MG63 (cell line): ENCODE data around the gene MAMSTR. TPM values are rescaled to one million over a fixed set of nuclear protein-coding genes. Genes with fewer than 3 reads are reported as not detected.
"Not testable (repeated sequence)": the region's sequence is repeated elsewhere in the genome, so short reads cannot be mapped to it uniquely, and the experiment has no call there.

Source experiments
- DNase-seq: peaks from one replicate; pipeline ENCODE4 v3.0.0-alpha.2; 2020
- H3K27me3 ChIP-seq: fragments of 250-450 bp; sonication (Bioruptor Pico); 2 replicates; pipeline ENCODE4 v1.5.1; 2020; ENCODE audit warnings: mild to moderate bottlenecking, moderate library complexity
- H3K36me3 ChIP-seq: fragments of 250-450 bp; sonication (Bioruptor Pico); 2 replicates; pipeline ENCODE4 v1.5.1; 2020; ENCODE audit warnings: mild to moderate bottlenecking, moderate library complexity
- H3K4me3 ChIP-seq: fragments of 250-450 bp; sonication (Bioruptor Pico); 2 replicates; pipeline ENCODE4 v1.5.1; 2020; ENCODE audit warnings: mild to moderate bottlenecking, moderate library complexity
- H3K9me3 ChIP-seq: fragments of 250-450 bp; sonication (Bioruptor Pico); 2 replicates; pipeline ENCODE4 v1.5.1; 2020; ENCODE audit warnings: mild to moderate bottlenecking, moderate library complexity
- total RNA-seq: library from RNA; depleted of rRNA; stranded (reverse); fragments of >200 nt; shearing (Covaris generic); gene quantifications from 2 replicates; pipeline ENCODE4 v1.2.3, GENCODE V29; 2014; ENCODE audit warnings: low replicate concordance

Gene MAMSTR
- total RNA-seq, 1 experiment from 2014 or later, result 0.79 TPM

DNA sequence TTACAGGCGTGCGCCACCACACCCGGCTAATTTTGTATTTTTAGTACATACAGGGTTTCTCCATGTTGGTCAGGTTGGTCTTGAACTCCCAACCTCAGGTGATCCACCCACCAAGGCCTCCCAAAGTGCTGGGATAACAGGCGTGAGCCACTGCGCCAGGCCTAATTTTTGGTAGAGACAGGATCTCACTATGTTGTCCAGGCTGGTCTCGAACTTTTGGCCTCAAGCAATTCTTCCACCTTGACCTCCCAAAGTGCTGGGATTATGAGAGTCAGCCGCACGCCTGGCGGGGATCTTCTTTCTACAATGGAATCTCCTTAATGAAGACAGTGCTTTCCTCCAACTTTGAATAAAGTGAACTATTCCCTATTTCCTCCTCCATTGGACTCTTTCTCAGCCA lies 15.1 kb upstream of the MAMSTR start:
- Histone ChIP-seq H3K36me3 (no peaks in the 10 kb centered on the region), H3K4me3 (no peak overlapping the region), H3K9me3 (no peaks in the 10 kb centered on the region), H3K27me3 (peaks cover 2% of the 10 kb centered on the region; the same call in 1 of the 2 replicates)
- DNase-seq, result no peak

- DNase-seq, result no peak
- peaks cover 2% of the 10 kb centered on the region; the same call in 1 of the 2 replicates for H3K27me3 ChIP-seq
- 0 out of 2 replicates have a peak, but pooled peaks cover 2% of the 10 kb centered on the region for H3K9me3 ChIP-seq
- H3K4me3 ChIP-seq, result no peak overlapping the region
- no peaks in the 10 kb centered on the region for H3K36me3 ChIP-seq
These were observed 11.9 kb upstream of the MAMSTR start for GRCh38 chr19:48731452-48731851.

- no peak overlapping the region for H3K4me3 ChIP-seq
- no peak for DNase-seq
- peaks cover 9% of the 10 kb centered on the region for H3K9me3 ChIP-seq
- H3K27me3 ChIP-seq, result peaks cover 2% of the 10 kb centered on the region; the same call in 1 of the 2 replicates
- H3K36me3 ChIP-seq, result no peaks in the 10 kb centered on the region
These were observed 9.6 kb upstream of the MAMSTR start for GRCh38 chr19:48728911-48729664.

DNA sequence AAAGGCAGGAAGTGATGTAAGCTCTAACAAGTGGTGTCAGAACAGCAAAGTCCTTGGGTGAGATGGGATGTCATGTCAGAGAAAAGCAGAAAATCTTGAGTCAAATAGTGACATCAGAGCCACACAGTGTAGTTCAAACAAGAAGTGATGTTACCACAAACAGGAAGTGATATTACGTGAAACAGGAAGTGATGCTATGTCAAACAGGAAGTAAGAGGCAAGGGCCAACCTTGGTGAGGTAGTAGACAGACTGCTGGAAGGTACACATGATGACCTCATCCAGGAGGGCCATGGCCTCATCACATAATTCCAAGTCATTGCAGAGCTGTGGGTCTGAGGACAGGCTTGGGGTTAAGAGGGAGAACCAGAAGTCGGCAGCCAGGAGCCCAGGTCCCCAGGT lies 7.0 kb upstream of the MAMSTR start:
- Histone ChIP-seq H3K4me3 (no peak overlapping the region), H3K36me3 (no peaks in the 10 kb centered on the region), H3K9me3 (peaks cover 9% of the 10 kb centered on the region), H3K27me3 (peaks cover under 1% of the 10 kb centered on the region; the same call in 1 of the 2 replicates)
- DNase-seq, result no peak

GRCh38 chr19:48724796-48725753 lies 5.5 kb upstream of the MAMSTR start:
- no peaks in the 10 kb centered on the region for H3K27me3 ChIP-seq
- no peaks in the 10 kb centered on the region for H3K36me3 ChIP-seq
- H3K4me3 ChIP-seq, result no peak overlapping the region
- DNase-seq, result peak; percentile 78
- peaks cover 9% of the 10 kb centered on the region for H3K9me3 ChIP-seq

DNA sequence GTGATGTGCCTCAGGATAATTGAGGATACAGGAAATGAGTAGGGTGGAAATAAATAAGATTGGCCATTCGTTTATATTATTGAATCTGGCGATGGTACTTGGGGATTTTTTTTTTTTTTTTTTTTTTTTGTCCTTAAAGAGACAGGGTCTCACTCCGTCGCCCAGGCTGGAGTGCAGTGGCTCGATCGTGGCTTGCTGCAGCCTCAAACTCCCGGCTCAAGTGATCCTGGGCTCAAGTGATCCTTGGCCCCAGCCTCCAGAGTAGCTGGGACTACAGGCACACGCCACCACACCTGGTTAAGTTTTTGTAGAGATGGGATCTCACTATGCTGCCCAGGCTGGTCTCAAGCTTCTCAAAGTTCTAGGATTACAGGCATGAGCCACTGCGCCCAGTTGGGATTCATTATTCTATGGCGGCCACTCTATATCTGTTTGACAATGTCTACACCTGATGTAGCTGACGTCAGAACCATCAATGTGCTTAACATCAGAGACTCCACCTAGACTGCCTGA lies 2.7 kb upstream of the MAMSTR start:
- H3K4me3 ChIP-seq, result no peak overlapping the region
- H3K9me3 ChIP-seq, result peaks cover 9% of the 10 kb centered on the region
- no peaks in the 10 kb centered on the region for H3K36me3 ChIP-seq
- no peaks in the 10 kb centered on the region for H3K27me3 ChIP-seq
- DNase-seq, result no peak

GRCh38 chr19:48720613-48721296 lies 1.2 kb upstream of the MAMSTR start:
- DNase-seq, result peak; percentile 96
- Histone ChIP-seq H3K4me3 (peak overlapping the region; percentile 62), H3K36me3 (no peaks in the 10 kb centered on the region), H3K27me3 (no peaks in the 10 kb centered on the region), H3K9me3 (no peaks in the 10 kb centered on the region)

- no peaks in the 10 kb centered on the region for H3K27me3 ChIP-seq
- H3K4me3 ChIP-seq, result peak overlapping the region; percentile 62
- H3K9me3 ChIP-seq, result no peaks in the 10 kb centered on the region
- no peak for DNase-seq
- H3K36me3 ChIP-seq, result no peaks in the 10 kb centered on the region
These were observed 707 bp upstream of the MAMSTR start for GRCh38 chr19:48720251-48720612.

DNA sequence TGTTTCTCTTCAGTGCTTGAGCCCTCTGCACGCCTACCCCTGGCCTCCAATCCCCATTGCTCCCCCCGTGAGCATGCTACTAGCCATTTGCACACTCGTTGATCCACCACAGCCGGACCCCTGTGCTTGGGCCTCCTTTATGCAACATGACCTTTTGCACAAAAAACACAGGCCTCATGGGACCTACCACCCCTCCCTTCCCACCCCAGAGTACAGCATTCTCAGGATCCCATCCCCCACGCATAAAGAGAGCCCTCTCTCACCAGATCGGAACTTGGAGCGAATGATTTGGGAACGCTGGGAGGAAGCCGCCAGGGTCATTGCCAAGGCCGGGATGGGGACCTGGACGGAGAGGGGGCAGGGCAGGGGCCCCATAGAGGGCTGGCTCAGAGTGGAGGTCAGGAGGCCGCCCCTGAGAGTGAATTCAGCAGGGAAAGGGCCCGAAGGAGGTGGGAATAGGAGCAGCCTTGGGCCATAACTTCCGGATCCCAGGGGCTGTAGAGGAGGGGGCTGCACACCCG lies 754 bp downstream of the MAMSTR start:
- DNase-seq, result no peak
- Histone ChIP-seq H3K4me3 (no peak overlapping the region), H3K9me3 (no peaks in the 10 kb centered on the region), H3K27me3 (no peaks in the 10 kb centered on the region), H3K36me3 (no peaks in the 10 kb centered on the region)

GRCh38 chr19:48718106-48718505 lies 1.4 kb downstream of the MAMSTR start:
- DNase-seq, H3K9me3 ChIP-seq, H3K4me3 ChIP-seq, H3K27me3 ChIP-seq, H3K36me3 ChIP-seq: not testable (repeated sequence)

DNA sequence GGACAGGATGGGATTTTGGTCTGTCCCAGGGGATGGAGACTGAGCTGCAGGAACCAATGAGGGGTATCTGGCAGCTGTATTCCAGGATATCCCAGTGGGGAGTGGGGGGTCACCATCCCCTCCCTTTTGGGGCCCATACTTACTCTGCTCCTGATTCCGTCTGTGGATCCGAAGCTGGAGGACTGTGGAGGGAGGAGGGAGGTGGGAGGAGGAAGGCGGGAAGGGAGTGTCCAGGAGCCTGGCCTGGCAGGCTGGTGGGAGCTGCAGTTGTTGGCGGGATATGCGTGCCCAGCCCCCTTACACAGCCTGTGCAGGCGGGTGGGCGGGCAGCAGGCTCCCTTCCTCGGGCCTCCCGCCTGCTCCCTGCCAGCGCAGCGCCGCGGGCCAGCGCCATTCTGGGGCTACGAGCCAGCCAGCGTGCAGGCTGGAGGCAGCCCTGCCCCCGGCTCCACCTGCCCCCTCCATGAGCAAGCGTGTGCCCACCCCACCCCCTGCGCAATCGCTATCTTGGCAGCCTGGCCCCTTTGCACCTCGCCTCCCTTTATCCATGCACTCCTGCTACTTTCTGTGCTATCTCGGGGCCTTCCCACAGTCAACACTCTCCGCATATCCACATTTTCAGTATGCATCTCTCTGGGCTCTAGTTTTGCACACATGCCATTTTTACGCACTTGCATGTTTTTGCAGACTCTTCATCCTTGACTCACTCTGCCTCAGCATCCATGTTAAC lies 2.8 kb downstream of the MAMSTR start:
- peak overlapping the region; percentile 12 for H3K4me3 ChIP-seq
- H3K36me3 ChIP-seq, result no peaks in the 10 kb centered on the region
- H3K9me3 ChIP-seq, result no peaks in the 10 kb centered on the region
- H3K27me3 ChIP-seq, result no peaks in the 10 kb centered on the region
- peak; percentile 91 for DNase-seq

DNA sequence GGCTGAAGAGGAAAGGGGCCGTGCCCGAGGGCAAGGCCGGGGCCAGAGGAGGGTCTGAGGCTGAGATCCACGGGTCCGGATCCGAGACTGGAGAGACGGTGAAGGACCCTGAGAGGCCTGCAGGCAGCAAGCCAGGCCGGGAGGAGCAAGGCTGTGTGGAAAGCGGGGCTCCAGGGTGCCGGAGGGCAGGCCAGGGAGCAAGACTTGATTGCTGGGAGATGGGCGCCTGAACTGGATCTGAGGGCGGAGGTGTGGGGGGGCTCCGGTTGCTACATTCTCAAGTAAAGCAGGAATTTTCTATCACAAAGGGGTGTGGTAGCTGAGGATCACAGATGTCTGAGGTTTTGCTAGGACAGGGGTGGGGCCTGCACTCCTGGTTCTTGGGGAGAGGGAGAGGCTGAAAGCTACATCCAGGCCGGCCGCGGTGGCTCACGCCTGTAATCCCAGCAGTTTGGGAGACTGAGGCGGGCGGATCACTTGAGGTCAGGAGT lies 3.8 kb downstream of the MAMSTR start:
- no peak for DNase-seq
- H3K9me3 ChIP-seq, result no peaks in the 10 kb centered on the region
- no peaks in the 10 kb centered on the region for H3K36me3 ChIP-seq
- H3K27me3 ChIP-seq, result no peaks in the 10 kb centered on the region
- no peak overlapping the region for H3K4me3 ChIP-seq

GRCh38 chr19:48714759-48715675 lies 4.5 kb downstream of the MAMSTR start:
- Histone ChIP-seq H3K4me3 (peak overlapping the region; percentile 56), H3K27me3 (no peaks in the 10 kb centered on the region), H3K9me3 (no peaks in the 10 kb centered on the region), H3K36me3 (no peaks in the 10 kb centered on the region)
- no peak for DNase-seq

GRCh38 chr19:48713864-48714755 lies 5.4 kb downstream of the MAMSTR start:
- Histone ChIP-seq H3K27me3 (no peaks in the 10 kb centered on the region), H3K4me3 (peak overlapping the region; percentile 64), H3K36me3 (no peaks in the 10 kb centered on the region), H3K9me3 (no peaks in the 10 kb centered on the region)
- peak; percentile 99 for DNase-seq
